ENCODE data around the gene FAM217B.

FAM217B gene

GRCh38 chr20:59987135-59987534 lies 46.9 kb downstream of the FAM217B start:
- no peak for DNase-seq
- H3K27me3 ChIP-seq: no peaks in the 10 kb centered on the region
- intact Hi-C loops (cut with DNase I; ENCODE audit: low total_unique reads): no loop called here
- H3K4me1 ChIP-seq: peaks cover 0 to 9% (median 0%) of the 10 kb centered on the region in 4 donors
- no peak overlapping the region for H3K4me3 ChIP-seq
- no peaks in the 10 kb centered on the region for H3K36me3 ChIP-seq
- TF ChIP-seq, protein P1, sequence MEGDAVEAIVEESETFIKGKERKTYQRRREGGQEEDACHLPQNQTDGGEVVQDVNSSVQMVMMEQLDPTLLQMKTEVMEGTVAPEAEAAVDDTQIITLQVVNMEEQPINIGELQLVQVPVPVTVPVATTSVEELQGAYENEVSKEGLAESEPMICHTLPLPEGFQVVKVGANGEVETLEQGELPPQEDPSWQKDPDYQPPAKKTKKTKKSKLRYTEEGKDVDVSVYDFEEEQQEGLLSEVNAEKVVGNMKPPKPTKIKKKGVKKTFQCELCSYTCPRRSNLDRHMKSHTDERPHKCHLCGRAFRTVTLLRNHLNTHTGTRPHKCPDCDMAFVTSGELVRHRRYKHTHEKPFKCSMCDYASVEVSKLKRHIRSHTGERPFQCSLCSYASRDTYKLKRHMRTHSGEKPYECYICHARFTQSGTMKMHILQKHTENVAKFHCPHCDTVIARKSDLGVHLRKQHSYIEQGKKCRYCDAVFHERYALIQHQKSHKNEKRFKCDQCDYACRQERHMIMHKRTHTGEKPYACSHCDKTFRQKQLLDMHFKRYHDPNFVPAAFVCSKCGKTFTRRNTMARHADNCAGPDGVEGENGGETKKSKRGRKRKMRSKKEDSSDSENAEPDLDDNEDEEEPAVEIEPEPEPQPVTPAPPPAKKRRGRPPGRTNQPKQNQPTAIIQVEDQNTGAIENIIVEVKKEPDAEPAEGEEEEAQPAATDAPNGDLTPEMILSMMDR (IDR thresholded peaks at IDR 0.05): no peak
- H3K27ac ChIP-seq: no peak overlapping the region
- no peaks in the 10 kb centered on the region for H3K9me3 ChIP-seq

DNA sequence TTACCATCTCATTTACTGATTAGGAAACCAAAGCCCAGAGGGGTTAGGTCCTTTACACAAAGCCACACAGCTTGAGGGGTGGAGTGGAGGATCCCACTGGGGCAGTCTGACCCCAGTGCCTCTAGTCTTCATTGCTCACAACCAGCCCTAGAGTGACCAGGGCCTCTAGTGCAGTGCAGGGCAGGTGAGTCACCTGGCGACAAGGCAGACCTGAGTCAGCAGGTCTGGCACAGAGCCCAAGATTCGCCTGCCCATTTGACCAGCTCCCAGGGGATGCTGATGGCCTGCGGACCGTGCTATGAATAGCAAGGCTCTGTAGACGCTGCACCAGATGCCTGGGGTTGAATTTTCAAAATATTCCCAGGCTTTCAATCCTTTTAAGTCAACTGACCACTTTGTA lies 48.0 kb downstream of the FAM217B start:
- no peak overlapping the region for H3K27ac ChIP-seq
- H3K27me3 ChIP-seq: no peaks in the 10 kb centered on the region
- intact Hi-C loops (cut with DNase I; ENCODE audit: low total_unique reads): no loop called here
- H3K4me1 ChIP-seq: peaks cover 0 to 9% (median 0%) of the 10 kb centered on the region in 4 donors
- H3K9me3 ChIP-seq: no peaks in the 10 kb centered on the region
- no peaks in the 10 kb centered on the region for H3K36me3 ChIP-seq
- DNase-seq: no peak
- TF ChIP-seq, protein P1 (IDR thresholded peaks at IDR 0.05): no peak
- no peak overlapping the region for H3K4me3 ChIP-seq

GRCh38 chr20:59992526-59993084 lies 52.4 kb downstream of the FAM217B start:
- no peak overlapping the region for H3K4me3 ChIP-seq
- DNase-seq: no peak
- H3K27ac ChIP-seq: no peak overlapping the region
- H3K27me3 ChIP-seq: no peaks in the 10 kb centered on the region
- intact Hi-C loops (cut with DNase I; ENCODE audit: low total_unique reads): no loop called here
- no peaks in the 10 kb centered on the region for H3K36me3 ChIP-seq
- TF ChIP-seq, protein P1 (IDR thresholded peaks at IDR 0.05): no peak
- no peaks in the 10 kb centered on the region for H3K9me3 ChIP-seq
- H3K4me1 ChIP-seq: peaks cover 0 to 9% (median 0%) of the 10 kb centered on the region in 4 donors

DNA sequence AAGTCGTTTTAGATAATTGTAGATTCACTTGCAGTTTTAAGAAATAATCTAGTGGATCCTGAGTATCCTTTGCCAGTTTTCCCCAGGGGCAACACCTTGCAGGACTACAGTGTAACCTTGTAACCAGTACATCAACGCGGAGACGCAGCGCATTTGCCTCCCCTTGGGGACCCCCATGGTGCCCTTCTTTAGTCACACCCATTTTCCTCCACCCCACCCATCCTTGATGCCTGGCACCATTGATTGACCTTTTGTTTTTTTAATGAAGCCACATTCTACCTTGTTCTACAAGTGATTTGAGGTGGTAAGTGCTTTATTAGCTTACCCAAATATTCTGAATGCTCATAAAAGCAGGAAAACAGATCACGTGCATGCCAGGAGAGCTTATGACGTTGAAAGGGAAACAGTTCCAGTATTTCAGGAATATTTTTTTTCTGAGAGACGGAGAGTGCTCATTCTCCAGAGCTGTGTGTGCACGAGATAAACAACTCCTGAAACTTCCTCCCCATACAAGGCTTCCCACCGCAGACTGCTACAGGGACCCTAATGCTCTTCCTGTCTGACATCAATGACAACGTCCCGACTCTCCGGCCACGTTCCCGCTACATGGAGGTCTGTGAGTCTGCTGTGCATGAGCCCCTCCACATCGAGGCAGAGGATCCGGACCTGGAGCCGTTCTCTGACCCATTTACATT lies 53.7 kb downstream of the FAM217B start:
- TF ChIP-seq, protein P1 (IDR thresholded peaks at IDR 0.05): no peak
- Histone ChIP-seq H3K27ac (no peak overlapping the region), H3K36me3 (no peaks in the 10 kb centered on the region), H3K4me1 (peaks cover 0 to 1% (median 0%) of the 10 kb centered on the region in 4 donors), H3K4me3 (no peak overlapping the region), H3K27me3 (no peaks in the 10 kb centered on the region), H3K9me3 (no peaks in the 10 kb centered on the region)
- no peak for DNase-seq
- intact Hi-C loops (cut with DNase I; ENCODE audit: low total_unique reads): no loop called here

GRCh38 chr20:59994697-59995122 lies 54.5 kb downstream of the FAM217B start:
- TF ChIP-seq, protein P1 (IDR thresholded peaks at IDR 0.05): no peak
- intact Hi-C loops (cut with DNase I; ENCODE audit: low total_unique reads): no loop called here
- H3K27me3 ChIP-seq: no peaks in the 10 kb centered on the region
- no peak overlapping the region for H3K4me3 ChIP-seq
- DNase-seq: no peak
- no peaks in the 10 kb centered on the region for H3K4me1 ChIP-seq
- no peaks in the 10 kb centered on the region for H3K9me3 ChIP-seq
- no peaks in the 10 kb centered on the region for H3K36me3 ChIP-seq
- H3K27ac ChIP-seq: no peak overlapping the region

Data from tibial artery (tissue), 4 donors.